ENCODE results near the gene ATG2A.

DNA sequence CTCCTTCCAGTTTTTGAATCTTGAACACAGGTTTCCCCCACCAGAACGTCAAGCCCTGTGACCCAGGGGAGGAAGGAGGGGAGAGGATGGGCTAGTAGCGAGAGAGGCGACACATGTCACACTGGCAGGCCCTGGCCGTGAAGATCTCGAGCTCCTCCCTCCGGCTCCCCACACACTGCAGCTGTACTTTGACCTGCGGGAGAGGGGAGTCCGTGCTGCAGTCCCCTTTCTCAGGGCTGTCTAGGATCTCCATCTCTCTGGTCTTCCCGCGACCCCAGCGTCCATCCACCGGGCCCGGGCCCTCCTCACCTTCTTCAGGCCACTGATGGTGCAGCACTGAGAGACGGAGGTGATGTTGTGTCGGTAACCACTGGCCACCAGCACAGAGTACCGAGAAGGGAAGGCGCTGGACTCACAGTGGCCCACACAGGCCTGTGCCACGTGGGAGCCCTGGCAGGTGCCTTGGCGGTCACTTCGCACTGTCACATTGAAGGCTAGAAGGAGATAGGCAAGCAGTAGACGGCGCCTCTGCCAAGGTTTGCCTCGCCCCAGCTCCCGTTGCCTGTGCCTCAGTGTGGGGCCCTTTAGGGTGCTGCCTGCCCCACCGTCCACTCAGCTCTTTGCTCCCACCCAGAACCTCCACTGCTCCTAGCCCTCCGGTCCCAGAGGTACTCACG is 17.8 kb upstream of the ATG2A start:
- TF ChIP-seq, protein P1, sequence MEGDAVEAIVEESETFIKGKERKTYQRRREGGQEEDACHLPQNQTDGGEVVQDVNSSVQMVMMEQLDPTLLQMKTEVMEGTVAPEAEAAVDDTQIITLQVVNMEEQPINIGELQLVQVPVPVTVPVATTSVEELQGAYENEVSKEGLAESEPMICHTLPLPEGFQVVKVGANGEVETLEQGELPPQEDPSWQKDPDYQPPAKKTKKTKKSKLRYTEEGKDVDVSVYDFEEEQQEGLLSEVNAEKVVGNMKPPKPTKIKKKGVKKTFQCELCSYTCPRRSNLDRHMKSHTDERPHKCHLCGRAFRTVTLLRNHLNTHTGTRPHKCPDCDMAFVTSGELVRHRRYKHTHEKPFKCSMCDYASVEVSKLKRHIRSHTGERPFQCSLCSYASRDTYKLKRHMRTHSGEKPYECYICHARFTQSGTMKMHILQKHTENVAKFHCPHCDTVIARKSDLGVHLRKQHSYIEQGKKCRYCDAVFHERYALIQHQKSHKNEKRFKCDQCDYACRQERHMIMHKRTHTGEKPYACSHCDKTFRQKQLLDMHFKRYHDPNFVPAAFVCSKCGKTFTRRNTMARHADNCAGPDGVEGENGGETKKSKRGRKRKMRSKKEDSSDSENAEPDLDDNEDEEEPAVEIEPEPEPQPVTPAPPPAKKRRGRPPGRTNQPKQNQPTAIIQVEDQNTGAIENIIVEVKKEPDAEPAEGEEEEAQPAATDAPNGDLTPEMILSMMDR (IDR thresholded peaks at IDR 0.05), result no peak
- TF ChIP-seq EP300 (IDR thresholded peaks at IDR 0.05), result no peak

All from stomach (tissue), 4 donors.